ENCODE results near the gene LRCH2. TPM values are rescaled to one million over a fixed set of nuclear protein-coding genes. Genes with fewer than 3 reads are reported as not detected.

The LRCH2 gene
- total RNA-seq, 1 donor from 2014 or later, result 4.3 TPM

DNA sequence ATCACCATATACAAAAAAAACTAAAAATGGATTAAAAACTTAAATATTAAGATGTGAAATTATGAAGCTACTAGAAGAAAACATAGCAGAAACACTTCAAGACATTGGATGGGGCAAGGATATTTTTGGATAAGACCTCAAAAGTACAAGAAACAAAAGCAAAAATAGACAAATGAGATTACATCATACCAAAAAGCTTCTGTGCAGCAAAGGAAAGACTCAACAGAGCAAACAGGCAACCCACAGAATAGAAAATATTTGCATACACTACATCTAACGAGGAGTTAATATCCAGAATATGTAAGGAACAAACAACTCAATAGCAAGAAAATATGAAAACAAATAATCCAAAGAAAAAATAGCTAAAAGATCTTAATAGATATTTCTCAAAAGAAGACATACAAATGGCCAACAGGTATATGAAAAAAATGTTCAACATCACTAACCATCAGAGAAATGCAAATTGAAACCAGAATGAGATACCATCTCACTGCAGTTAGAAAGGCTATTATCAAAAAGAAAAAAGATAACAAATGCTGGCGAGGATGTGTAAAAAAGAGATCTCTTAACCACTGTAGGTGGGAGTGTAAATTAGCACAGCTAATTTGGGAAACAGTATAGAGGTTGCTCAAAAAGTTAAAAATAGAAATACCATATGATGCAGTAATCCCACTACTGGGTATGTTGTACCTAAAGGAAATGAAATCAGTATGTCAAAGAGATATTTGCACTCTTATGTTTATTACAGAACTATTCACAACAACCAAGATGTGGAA lies 17.8 kb upstream of the LRCH2 start:
- Histone ChIP-seq H3K4me1 (no peaks in the 10 kb centered on the region), H3K27me3 (ENCODE audit: low read depth) (no peaks in the 10 kb centered on the region), H3K9me3 (no peaks in the 10 kb centered on the region), H3K27ac (no peak overlapping the region), H3K4me3 (no peak overlapping the region), H3K36me3 (no peaks in the 10 kb centered on the region)
- TF ChIP-seq, protein P1, sequence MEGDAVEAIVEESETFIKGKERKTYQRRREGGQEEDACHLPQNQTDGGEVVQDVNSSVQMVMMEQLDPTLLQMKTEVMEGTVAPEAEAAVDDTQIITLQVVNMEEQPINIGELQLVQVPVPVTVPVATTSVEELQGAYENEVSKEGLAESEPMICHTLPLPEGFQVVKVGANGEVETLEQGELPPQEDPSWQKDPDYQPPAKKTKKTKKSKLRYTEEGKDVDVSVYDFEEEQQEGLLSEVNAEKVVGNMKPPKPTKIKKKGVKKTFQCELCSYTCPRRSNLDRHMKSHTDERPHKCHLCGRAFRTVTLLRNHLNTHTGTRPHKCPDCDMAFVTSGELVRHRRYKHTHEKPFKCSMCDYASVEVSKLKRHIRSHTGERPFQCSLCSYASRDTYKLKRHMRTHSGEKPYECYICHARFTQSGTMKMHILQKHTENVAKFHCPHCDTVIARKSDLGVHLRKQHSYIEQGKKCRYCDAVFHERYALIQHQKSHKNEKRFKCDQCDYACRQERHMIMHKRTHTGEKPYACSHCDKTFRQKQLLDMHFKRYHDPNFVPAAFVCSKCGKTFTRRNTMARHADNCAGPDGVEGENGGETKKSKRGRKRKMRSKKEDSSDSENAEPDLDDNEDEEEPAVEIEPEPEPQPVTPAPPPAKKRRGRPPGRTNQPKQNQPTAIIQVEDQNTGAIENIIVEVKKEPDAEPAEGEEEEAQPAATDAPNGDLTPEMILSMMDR (IDR thresholded peaks at IDR 0.05), result no peak
- DNase-seq (no peak), ATAC-seq (no peak)
- intact Hi-C loops (cut with DNase I), result no loop called here

DNA sequence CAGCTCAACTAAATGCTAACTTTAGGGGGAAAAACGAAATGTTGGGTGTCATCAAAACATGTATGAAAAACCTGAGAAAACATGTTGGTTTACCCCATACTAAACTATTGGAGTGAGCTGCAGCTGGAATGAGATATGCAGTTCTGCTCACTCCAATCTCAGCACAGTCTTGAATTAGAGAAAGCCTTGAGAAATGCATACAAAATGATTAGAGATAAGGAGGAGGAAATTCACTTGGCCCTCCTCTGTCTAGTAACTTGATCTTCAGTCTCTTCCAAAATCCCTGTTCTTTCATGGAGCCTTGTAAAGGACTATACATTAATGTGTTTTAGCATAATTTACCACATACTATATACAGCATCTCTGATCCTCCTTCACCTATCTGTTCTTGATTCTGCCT lies 3.2 kb upstream of the LRCH2 start:
- TF ChIP-seq, protein P1 (IDR thresholded peaks at IDR 0.05), result no peak
- DNase-seq, result no peak
- intact Hi-C loops (cut with DNase I), result no loop called here

DNA sequence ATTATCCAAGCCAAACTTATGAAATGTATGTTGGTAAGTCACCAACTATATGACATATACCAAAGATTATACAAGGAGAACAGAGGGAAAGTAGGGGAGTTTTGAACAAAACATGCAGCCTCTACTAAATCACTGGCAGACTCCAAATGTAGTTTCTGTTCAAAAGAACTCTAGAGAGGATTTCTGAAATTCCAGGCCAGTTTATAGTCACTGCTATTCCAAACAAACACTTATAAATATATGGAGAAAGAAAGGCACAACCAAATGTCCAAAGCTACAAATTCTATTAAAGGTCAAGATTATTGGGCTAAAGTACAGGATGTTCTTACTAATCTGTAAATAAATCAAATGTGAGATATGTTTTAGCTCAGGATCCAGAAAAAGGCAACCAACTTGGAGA lies 2.7 kb upstream of the LRCH2 start:
- Histone ChIP-seq H3K36me3 (no peaks in the 10 kb centered on the region), H3K27me3 (ENCODE audit: low read depth) (no peaks in the 10 kb centered on the region), H3K9me3 (no peaks in the 10 kb centered on the region), H3K4me3 (no peak overlapping the region), H3K4me1 (no peaks in the 10 kb centered on the region), H3K27ac (no peak overlapping the region)
- intact Hi-C loops (cut with DNase I), result no loop called here
- DNase-seq (no peak), ATAC-seq (no peak)
- TF ChIP-seq, protein P1 (IDR thresholded peaks at IDR 0.05), result no peak

More for the DNA sequence above, 3.2 kb upstream of the LRCH2 start:
- H3K27me3 ChIP-seq (ENCODE audit: low read depth), result no peaks in the 10 kb centered on the region
- no peak for ATAC-seq
- no peak overlapping the region for H3K27ac ChIP-seq
- H3K9me3 ChIP-seq, result no peaks in the 10 kb centered on the region
- H3K36me3 ChIP-seq, result no peaks in the 10 kb centered on the region
- no peaks in the 10 kb centered on the region for H3K4me1 ChIP-seq
- no peak overlapping the region for H3K4me3 ChIP-seq

DNA sequence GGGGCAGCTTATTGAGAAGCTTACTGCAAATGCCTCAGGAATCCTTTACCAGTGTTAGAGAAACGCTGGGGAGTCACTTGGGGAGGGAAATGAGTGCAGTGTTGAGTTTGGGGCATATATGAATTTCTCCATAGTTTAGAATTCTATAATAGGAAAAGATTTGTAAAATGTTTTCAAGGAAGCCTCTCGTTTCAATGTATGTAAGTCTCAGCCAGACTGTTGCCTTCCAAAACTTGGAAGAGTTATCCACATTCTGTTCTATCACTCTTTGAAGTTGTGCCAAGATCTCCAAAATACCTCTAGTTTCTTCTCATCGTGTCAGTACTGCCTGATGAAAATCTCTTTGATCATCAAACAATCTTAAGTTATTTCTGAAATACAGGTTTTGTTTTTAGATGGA lies 565 bp upstream of the LRCH2 start:
- intact Hi-C loops (cut with DNase I), result no loop called here
- no peaks in the 10 kb centered on the region for H3K4me1 ChIP-seq
- peak overlapping the region; percentile 54 for H3K4me3 ChIP-seq
- TF ChIP-seq, protein P1 (IDR thresholded peaks at IDR 0.05), result no peak
- ATAC-seq (no peak), DNase-seq (no peak)
- no peaks in the 10 kb centered on the region for H3K27me3 ChIP-seq (ENCODE audit: low read depth)
- no peaks in the 10 kb centered on the region for H3K36me3 ChIP-seq
- H3K27ac ChIP-seq, result no peak overlapping the region
- no peaks in the 10 kb centered on the region for H3K9me3 ChIP-seq

DNA sequence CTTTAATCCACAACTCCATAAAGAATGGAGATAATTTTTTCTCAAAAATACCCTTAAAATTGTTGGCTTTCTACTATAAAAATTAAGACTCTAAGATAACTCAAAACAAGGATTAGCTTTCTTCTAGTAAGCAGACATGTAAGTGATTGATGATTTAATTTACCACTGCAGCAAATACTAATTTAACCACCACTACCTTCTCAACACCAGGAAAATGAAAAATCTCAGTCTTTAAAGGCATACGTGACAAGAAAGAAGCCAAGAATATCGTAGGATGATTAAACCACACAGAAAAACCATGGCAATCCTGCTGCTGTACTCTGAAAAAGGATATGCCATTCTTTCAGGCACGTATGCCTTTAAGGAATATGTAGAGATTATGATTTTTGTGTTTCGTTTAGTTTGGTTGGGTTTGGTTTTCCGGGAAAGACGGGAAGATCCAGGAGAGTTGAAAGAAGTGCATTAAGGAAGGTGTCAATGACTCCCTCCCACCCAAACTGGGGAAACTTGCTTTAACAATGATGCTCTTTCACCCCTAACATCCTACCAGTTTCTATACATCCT lies 881 bp downstream of the LRCH2 start:
- H3K9me3 ChIP-seq, result no peaks in the 10 kb centered on the region
- TF ChIP-seq, protein P1 (IDR thresholded peaks at IDR 0.05), result no peak
- H3K4me1 ChIP-seq, result no peaks in the 10 kb centered on the region
- intact Hi-C loops (cut with DNase I), result no loop called here
- H3K27ac ChIP-seq, result peak overlapping the region; percentile 36
- ATAC-seq (no peak), DNase-seq (no peak)
- no peaks in the 10 kb centered on the region for H3K27me3 ChIP-seq (ENCODE audit: low read depth)
- H3K4me3 ChIP-seq, result peak overlapping the region; percentile 54
- H3K36me3 ChIP-seq, result no peaks in the 10 kb centered on the region
